HepG2 (cell line): ENCODE measurements around the gene CSNK2A2. TPM values are rescaled to one million over a fixed set of nuclear protein-coding genes. Genes with fewer than 3 reads are reported as not detected.

Experiments used
- ATAC-seq: fragments of 200-7000 bp; cut with Tn5 transposase; 3 replicates; pipeline ENCODE4 v1.9.1; 2020; ENCODE audit warnings: mild to moderate bottlenecking, moderate library complexity
- BruUV-seq: library from RNA; stranded (reverse); fragments of 400-500 nt; replicated peaks from 2 replicates; lab custom pipeline; 2021; lab: Mats Ljungman, UMichigan
- CTCF ChIA-PET: fragments of 300-600 bp; formaldehyde crosslinking; extraction: SDS; loops from one replicate; lab custom pipeline; 2021; ENCODE audit warnings: low total read pairs, inconsistent platforms, low intra/inter-chr PET ratio; lab: Yijun Ruan, JAX
- POLR2A ChIA-PET: fragments of 350-600 bp; sonication (Branson Sonifier 250); formaldehyde crosslinking; loops from one replicate; lab custom pipeline; 2020; ENCODE audit warnings: antibody characterized with exemption, inconsistent platforms; lab: Yijun Ruan, JAX
- DNase-seq: peaks from one replicate; pipeline ENCODE4 v3.0.0-alpha.2; 2015; ENCODE audit warnings: low spot score
- FAIRE-seq: peaks from 3 replicates; lab custom pipeline; 2011; peaks lifted over from hg19 to GRCh38; lab: Jason Lieb, UNC
- H2AFZ ChIP-seq: one replicate; pipeline ENCODE4 v1.6.1; 2011; ENCODE audit warnings: low read length, inconsistent platforms
- H3K27ac ChIP-seq: fragments of 300-600 bp; 3 replicates; pipeline ENCODE4 v1.8.0; 2011; ENCODE audit warnings: mixed run types, mild to moderate bottlenecking, mixed read lengths, low read length, inconsistent platforms; ENCODE audit not compliant: insufficient read depth; ENCODE audit errors: extremely low read length
- H3K27me3 ChIP-seq, 2 experiments: fragments of 200-600 bp in 1 of 2; 2 replicates in 1 of 2; 3 replicates in 1 of 2; pipeline versions ENCODE4 v1.6.0 to v1.8.0; 2011; ENCODE audit warnings: low read length in 2 of 2, mild to moderate bottlenecking in 2 of 2, moderate library complexity in 2 of 2, inconsistent platforms in 1 of 2; ENCODE audit not compliant: insufficient read depth in 2 of 2, control insufficient read depth in 1 of 2
- H3K36me3 ChIP-seq, 2 experiments: fragments of 200-600 bp in 1 of 2; replicated peaks in 1 of 2; 2 replicates in 1 of 2; 3 replicates in 1 of 2; pipeline versions ENCODE4 v1.5.1 to v1.8.0; 2011; ENCODE audit warnings: low read length in 2 of 2, inconsistent platforms in 1 of 2; ENCODE audit not compliant: insufficient read depth in 2 of 2, control insufficient read depth in 1 of 2
- H3K4me1 ChIP-seq: 2 replicates; pipeline ENCODE4 v1.5.1; 2012; ENCODE audit warnings: low read length, inconsistent platforms; ENCODE audit not compliant: insufficient read depth
- H3K4me2 ChIP-seq: 2 replicates; pipeline ENCODE4 v1.6.0; 2011; ENCODE audit warnings: low read depth, low read length, inconsistent platforms
- H3K4me3 ChIP-seq, 3 experiments: fragments of 200-600 bp in 1 of 3; sonication (generic), shearing (Covaris generic) in 1 of 3; replicated peaks in 1 of 3; 2 replicates each; pipeline ENCODE4 v1.5.1; 2011 to 2016; ENCODE audit warnings: low read length in 3 of 3, inconsistent platforms in 2 of 3, low read depth in 2 of 3, mild to moderate bottlenecking in 2 of 3, control low read depth in 1 of 3, mixed read lengths in 1 of 3; ENCODE audit not compliant: insufficient read depth in 1 of 3
- H3K79me2 ChIP-seq: one replicate; pipeline ENCODE4 v1.6.1; 2011; ENCODE audit warnings: low read length, inconsistent platforms; ENCODE audit not compliant: insufficient read depth
- H3K9ac ChIP-seq: 2 replicates; pipeline ENCODE4 v1.6.0; 2011; ENCODE audit warnings: mild to moderate bottlenecking, low read depth, low read length, inconsistent platforms; ENCODE audit not compliant: insufficient read depth
- H3K9me3 ChIP-seq: 2 replicates; pipeline ENCODE4 v1.5.1; 2012; ENCODE audit warnings: mild to moderate bottlenecking, low read length
- H4K20me1 ChIP-seq: 2 replicates; pipeline ENCODE4 v1.6.0; 2011; ENCODE audit warnings: inconsistent platforms, mild to moderate bottlenecking, low read length, moderate library complexity; ENCODE audit not compliant: insufficient read depth
- CBX1 ChIP-seq: IDR thresholded peaks from one replicate; pipeline ENCODE4 v1.6.1; 2016; ENCODE audit warnings: antibody characterized with exemption, low read depth
- CC2D1A ChIP-seq: sonication (generic); formaldehyde crosslinking; IDR thresholded peaks from 2 replicates; pipeline ENCODE4 v1.8.1; 2023; ENCODE audit warnings: mild to moderate bottlenecking, missing genetic modification reagents
- DNMT3B ChIP-seq: conservative IDR thresholded peaks from 2 replicates; pipeline ENCODE4 v1.6.1; 2016; ENCODE audit warnings: missing biosample characterization, control low read depth
- MXI1 ChIP-seq: IDR thresholded peaks from 3 replicates; pipeline ENCODE4 v1.6.1; 2012; ENCODE audit warnings: low read depth, low read length, inconsistent platforms, borderline replicate concordance
- NR2C2 ChIP-seq: sonication (generic); formaldehyde crosslinking; IDR thresholded peaks from 2 replicates; pipeline ENCODE4 v1.4.0; 2020; ENCODE audit warnings: missing genetic modification reagents, mild to moderate bottlenecking, moderate library complexity, borderline replicate concordance
- RFXAP ChIP-seq: sonication (generic); formaldehyde crosslinking; IDR thresholded peaks from 2 replicates; pipeline ENCODE4 v1.4.0; 2020; ENCODE audit warnings: missing genetic modification reagents, borderline replicate concordance
- STAT6 ChIP-seq: sonication (generic); formaldehyde crosslinking; IDR thresholded peaks from 2 replicates; pipeline ENCODE4 v1.4.0; 2020; ENCODE audit warnings: missing genetic modification reagents, mild to moderate bottlenecking, borderline replicate concordance
- ZNF256 ChIP-seq: sonication (generic); formaldehyde crosslinking; conservative IDR thresholded peaks from 2 replicates; pipeline ENCODE4 v1.4.0; 2020; ENCODE audit warnings: missing genetic modification reagents
- ZNF629 ChIP-seq: sonication (generic); formaldehyde crosslinking; conservative IDR thresholded peaks from 2 replicates; pipeline ENCODE4 v1.5.0; 2020; ENCODE audit warnings: missing genetic modification reagents
- WGBS: methylation state at CpG from one replicate; pipeline ENCODE4 v1.1.6; 2017; ENCODE audit warnings: low lambda C conversion rate; 5-methylcytosine and 5-hydroxymethylcytosine counted together
- in situ Hi-C: cut with HindIII; loops from 2 replicates; pipeline ENCODE4 v1.10.0; 2017; ENCODE audit warnings: low pct_unique_long_range_greater_than_20kb; ENCODE audit not compliant: extremely low pct_ligation_motif_present
- intact Hi-C: fragments of 100-400 bp; cut with micrococcal nuclease; formaldehyde crosslinking; loops from one replicate; pipeline ENCODE4 v1.10.0; 2022; ENCODE audit not compliant: unreplicated experiment
- polyA plus RNA-seq, 8 experiments: library from polyadenylated mRNA; depleted of rRNA in 3 of 8; stranded (reverse) in 7 of 8; unstranded in 1 of 8; fragments of >200 nt; fragmentation: Illumina TruSeq in 4 of 8; extraction: Trizol in 4 of 8; gene quantifications; 2 replicates each; pipeline versions ENCODE4 v1.2.1 to v1.2.3, GENCODE V29; 2011 to 2016; ENCODE audit warnings: low read depth in 4 of 8, missing spikeins in 1 of 8, mixed read lengths in 1 of 8; ENCODE audit not compliant: insufficient read depth in 1 of 8
- total RNA-seq, 5 experiments: library from RNA; depleted of rRNA; stranded (reverse); fragments of >200 nt; fragmentation: Illumina TruSeq; extraction: Trizol; gene quantifications; 2 replicates each; pipeline ENCODE4 v1.2.3, GENCODE V29; 2016; ENCODE audit warnings: low read depth in 1 of 5
- TF ChIP-seq, protein P1 (sequence below): sonication (generic); formaldehyde crosslinking; IDR thresholded peaks from 2 replicates; pipeline ENCODE4 v1.4.0; 2020; ENCODE audit warnings: missing genetic modification reagents, borderline replicate concordance

Gene CSNK2A2
- total and polyA plus RNA-seq, 2 of the 13 experiments (the other 11 are each of a cell fraction or from before 2014, with no cell fraction given): 46.4 to 56.9 TPM

DNA sequence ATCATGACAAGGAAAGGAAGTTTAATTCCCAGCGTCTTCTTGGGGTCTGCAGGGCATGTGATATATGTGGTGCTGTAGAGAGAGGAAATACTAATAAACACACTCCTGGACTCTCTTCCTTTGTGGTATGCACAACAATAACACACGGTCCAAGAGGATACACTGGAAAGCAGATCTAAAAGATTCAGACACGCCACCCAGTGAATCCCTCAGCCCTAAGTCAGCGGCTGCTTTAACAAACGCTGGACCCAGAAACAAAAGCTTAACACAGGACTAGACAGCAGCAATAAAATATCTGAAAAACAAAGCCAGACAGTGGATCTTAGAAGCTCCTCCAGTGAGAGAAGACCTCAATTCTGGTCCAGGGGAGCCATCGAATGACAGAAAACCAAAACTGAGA is 81.8 kb downstream of the CSNK2A2 start:
- no peak overlapping the region for H2AFZ ChIP-seq
- no peaks in the 10 kb centered on the region for H3K27me3 ChIP-seq
- no peak overlapping the region for H3K27ac ChIP-seq
- peaks cover 16 to 38% of the 10 kb centered on the region in 2 experiments for H3K36me3 ChIP-seq
- FAIRE-seq: no peak
- no peak for TF ChIP-seq CC2D1A (CRISPR knock-in tag)
- TF ChIP-seq CBX1: no peak
- TF ChIP-seq ZNF256: no peak
- TF ChIP-seq ZNF629 (CRISPR knock-in tag): no peak
- TF ChIP-seq RFXAP (CRISPR knock-in tag): no peak
- H3K4me3 ChIP-seq: no peak overlapping the region
- H3K9ac ChIP-seq: no peak overlapping the region
- H3K79me2 ChIP-seq: peaks cover 41% of the 10 kb centered on the region
- WGBS: over 99% methylated on average over 6 of the region's 6 CpGs
- H3K9me3 ChIP-seq: no peaks in the 10 kb centered on the region
- CTCF ChIA-PET: no interaction called here
- DNase-seq: no peak
- in situ Hi-C loops: no loop called here
- POLR2A ChIA-PET: interaction anchor here (0.9 kb wide), 1 partner anchor 13 kb away, joined by 3 read pairs; the partner anchor contains the start of gene CFAP20
- H3K4me1 ChIP-seq: peaks cover 24% of the 10 kb centered on the region
- intact Hi-C loops: no loop called here
- ATAC-seq: no peak
- no TSS peak for BruUV-seq
- H3K4me2 ChIP-seq: no peak overlapping the region
- peaks cover 28% of the 10 kb centered on the region for H4K20me1 ChIP-seq

GRCh38 chr16:58114827-58115825 is 82.8 kb downstream of the CSNK2A2 start:
- Histone ChIP-seq H4K20me1 (peaks cover 20% of the 10 kb centered on the region), H3K4me3 (no peak overlapping the region), H3K27ac (no peak overlapping the region), H2AFZ (no peak overlapping the region), H3K4me1 (peaks cover 15% of the 10 kb centered on the region), H3K4me2 (no peak overlapping the region), H3K27me3 (no peaks in the 10 kb centered on the region), H3K9ac (no peak overlapping the region), H3K9me3 (no peaks in the 10 kb centered on the region), H3K79me2 (peaks cover 32% of the 10 kb centered on the region), H3K36me3 (peaks cover 16 to 38% of the 10 kb centered on the region in 2 experiments)
- POLR2A ChIA-PET: no interaction called here
- in situ Hi-C loops (no loop called here), intact Hi-C loops (no loop called here)
- DNase-seq: no peak
- no TSS peak for BruUV-seq
- no peak for FAIRE-seq
- ATAC-seq: no peak
- 97% methylated on average over 23 of the region's 23 CpGs for WGBS
- CTCF ChIA-PET: no interaction called here
- TF ChIP-seq, protein P1, sequence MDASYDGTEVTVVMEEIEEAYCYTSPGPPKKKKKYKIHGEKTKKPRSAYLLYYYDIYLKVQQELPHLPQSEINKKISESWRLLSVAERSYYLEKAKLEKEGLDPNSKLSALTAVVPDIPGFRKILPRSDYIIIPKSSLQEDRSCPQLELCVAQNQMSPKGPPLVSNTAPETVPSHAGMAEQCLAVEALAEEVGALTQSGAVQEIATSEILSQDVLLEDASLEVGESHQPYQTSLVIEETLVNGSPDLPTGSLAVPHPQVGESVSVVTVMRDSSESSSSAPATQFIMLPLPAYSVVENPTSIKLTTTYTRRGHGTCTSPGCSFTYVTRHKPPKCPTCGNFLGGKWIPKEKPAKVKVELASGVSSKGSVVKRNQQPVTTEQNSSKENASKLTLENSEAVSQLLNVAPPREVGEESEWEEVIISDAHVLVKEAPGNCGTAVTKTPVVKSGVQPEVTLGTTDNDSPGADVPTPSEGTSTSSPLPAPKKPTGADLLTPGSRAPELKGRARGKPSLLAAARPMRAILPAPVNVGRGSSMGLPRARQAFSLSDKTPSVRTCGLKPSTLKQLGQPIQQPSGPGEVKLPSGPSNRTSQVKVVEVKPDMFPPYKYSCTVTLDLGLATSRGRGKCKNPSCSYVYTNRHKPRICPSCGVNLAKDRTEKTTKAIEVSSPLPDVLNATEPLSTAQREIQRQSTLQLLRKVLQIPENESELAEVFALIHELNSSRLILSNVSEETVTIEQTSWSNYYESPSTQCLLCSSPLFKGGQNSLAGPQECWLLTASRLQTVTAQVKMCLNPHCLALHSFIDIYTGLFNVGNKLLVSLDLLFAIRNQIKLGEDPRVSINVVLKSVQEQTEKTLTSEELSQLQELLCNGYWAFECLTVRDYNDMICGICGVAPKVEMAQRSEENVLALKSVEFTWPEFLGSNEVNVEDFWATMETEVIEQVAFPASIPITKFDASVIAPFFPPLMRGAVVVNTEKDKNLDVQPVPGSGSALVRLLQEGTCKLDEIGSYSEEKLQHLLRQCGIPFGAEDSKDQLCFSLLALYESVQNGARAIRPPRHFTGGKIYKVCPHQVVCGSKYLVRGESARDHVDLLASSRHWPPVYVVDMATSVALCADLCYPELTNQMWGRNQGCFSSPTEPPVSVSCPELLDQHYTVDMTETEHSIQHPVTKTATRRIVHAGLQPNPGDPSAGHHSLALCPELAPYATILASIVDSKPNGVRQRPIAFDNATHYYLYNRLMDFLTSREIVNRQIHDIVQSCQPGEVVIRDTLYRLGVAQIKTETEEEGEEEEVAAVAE (CRISPR knock-in tag): no peak
- no peak for TF ChIP-seq NR2C2 (CRISPR knock-in tag)
- no peak for TF ChIP-seq MXI1
- no peak for TF ChIP-seq STAT6 (CRISPR knock-in tag)
- TF ChIP-seq DNMT3B (CRISPR knock-in tag): no peak
